H1 (cell line): ENCODE results near the gene RAB10. TPM values are rescaled to one million over a fixed set of nuclear protein-coding genes. Genes with fewer than 3 reads are reported as not detected.

Experiments used
- CHD1 ChIP-seq: IDR thresholded peaks from 2 replicates; pipeline ENCODE4 v1.6.1; 2012; ENCODE audit warnings: low read depth, low read length, improper control_type of control experiment
- GABPA ChIP-seq: IDR thresholded peaks from 2 replicates; pipeline ENCODE4 v1.6.1; 2011; ENCODE audit warnings: mild to moderate bottlenecking, low read length, moderate library complexity, borderline replicate concordance; ENCODE audit not compliant: insufficient read depth
- SIN3A ChIP-seq, 2 experiments: IDR thresholded peaks in 1 of 2; conservative IDR thresholded peaks in 1 of 2; 2 replicates each; pipeline ENCODE4 v1.6.1; 2011 to 2012; ENCODE audit warnings: low read length in 2 of 2, improper control_type of control experiment in 1 of 2, low read depth in 1 of 2, mild to moderate bottlenecking in 1 of 2
- polyA plus RNA-seq, 7 experiments: library from polyadenylated mRNA; depleted of rRNA in 3 of 7; stranded (reverse) in 5 of 7; unstranded in 2 of 7; fragments of >200 nt in 5 of 7; fragments of 200-250 nt in 2 of 7; gene quantifications; 1 replicate in 5 of 7; 2 replicates in 1 of 7; 4 replicates in 1 of 7; pipeline versions ENCODE4 v1.2.1 to v1.2.3, GENCODE V29; 2011 to 2013; ENCODE audit warnings: missing spikeins in 2 of 7, mixed read lengths in 2 of 7
- total RNA-seq: library from RNA; stranded (reverse); fragmentation: NEBNext Ultra II Directional; extraction: Animal tissue kit (Norgen Biotek cat#: 25700); gene quantifications from 2 replicates; pipeline ENCODE4 v1.2.1, GENCODE V29; 2021

Gene RAB10
- total and polyA plus RNA-seq, 2 of the 8 experiments (the other 6 are each of a cell fraction or from before 2014, with no cell fraction given): 42.6 to 136 TPM

GRCh38 chr2:26179446-26179913, 145.6 kb downstream of the RAB10 start (continued):
- TF ChIP-seq GABPA: no peak
- TF ChIP-seq SIN3A (conservative IDR thresholded peaks at IDR 0.05 in 1 of 2, IDR thresholded peaks at IDR 0.05 in 1 of 2; ENCODE audit: low read depth in 1 of 2, low read length in 2 of 2): 0 out of 4 replicates have a peak, but pooled peaks of 1 of the 2 experiments have one; percentile 50
- TF ChIP-seq CHD1: no peak
